A549 treated with Hydrocortisone at 1 μM for 4 hours (cell line): ENCODE data around the gene EPHA8. TPM values are rescaled to one million over a fixed set of nuclear protein-coding genes. Genes with fewer than 3 reads are reported as not detected.

Experiments used
- total RNA-seq: library from RNA; stranded (reverse); fragments of 200-300 nt; extraction: Qiagen RNA extraction; gene quantifications from 5 replicates; pipeline ENCODE4 v1.2.3, GENCODE V29; 2022

The EPHA8 gene
- total RNA-seq, result 0.02 to 0.03 TPM (median 0.03 TPM) in 4 of 5 replicates, not detected in the other

DNA sequence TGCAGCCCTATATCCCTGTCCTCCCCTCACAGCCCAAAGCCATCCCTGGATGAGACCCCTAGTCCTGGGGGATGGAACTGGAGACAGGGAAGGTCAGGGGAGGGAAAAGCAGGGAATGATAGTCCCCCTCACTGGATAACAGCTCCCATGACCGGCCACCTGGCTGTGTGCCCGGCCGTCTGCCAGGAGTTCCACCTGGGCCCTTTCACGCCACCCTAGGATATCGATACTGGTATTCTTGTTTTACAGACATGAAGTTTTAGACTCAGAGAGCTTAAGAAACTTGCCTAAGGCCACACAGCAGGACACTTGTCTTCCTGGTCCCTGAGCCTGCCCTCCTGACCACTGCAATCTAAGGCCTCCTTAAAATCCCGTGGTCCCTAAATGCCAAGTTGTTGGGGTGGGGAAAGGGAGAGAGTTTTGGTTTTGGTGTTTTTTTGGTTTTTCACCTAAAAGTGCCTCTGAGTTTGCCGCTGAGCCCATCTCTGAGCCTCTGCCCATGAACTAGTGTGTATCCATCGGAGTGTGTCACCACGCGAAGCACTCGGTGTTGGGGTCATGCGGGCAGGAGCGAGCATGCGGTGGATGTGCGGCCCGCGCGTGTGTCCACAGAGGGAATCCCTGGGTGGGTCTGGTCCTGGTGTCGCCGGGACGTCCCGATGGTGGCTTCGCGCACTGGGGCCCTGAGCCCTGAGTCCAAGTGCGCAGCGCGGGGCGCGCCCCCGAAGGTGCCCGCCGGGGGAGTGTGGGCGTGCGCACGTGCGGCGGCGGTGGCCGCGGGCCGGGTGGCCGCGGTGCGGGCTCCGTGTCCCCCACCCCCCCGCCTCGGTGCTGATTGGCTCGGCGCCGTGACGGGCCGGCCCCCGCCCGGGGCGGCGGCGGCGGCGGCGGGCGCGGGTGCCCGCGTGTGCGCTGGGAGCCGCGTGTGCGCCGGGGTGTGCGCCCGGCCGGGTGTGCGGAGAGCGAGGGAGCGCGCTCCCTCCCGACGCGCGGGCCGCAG lies at the start of gene EPHA8:
Gene EPHA8 (plus strand): TSS at position 906 of the 1,000 bp plus-strand sequence. CDS start 147 bp downstream, outside the sequence.

DNA sequence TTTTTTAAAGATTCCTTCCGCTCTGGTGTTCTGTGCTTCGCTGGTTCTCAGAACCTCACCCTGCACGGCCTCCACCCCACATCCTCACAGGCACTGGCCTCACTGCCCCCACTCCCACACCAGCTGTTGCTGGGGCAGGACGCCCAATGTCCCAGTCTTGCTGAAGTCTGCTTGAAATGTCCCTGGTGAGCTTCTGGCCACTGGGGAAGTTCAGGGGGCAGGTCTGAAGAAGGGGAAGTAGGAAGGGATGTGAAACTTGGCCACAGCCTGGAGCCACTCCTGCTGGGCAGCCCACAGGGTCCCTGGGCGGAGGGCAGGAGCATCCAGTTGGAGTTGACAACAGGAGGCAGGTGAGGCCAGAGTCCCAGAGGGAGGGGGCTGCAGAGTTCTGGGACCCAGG lies 73.1 kb downstream of the EPHA8 start, which contains the start of gene C1QA:
Gene C1QA (plus strand): TSS at position 276 of the 400 bp plus-strand sequence. CDS start 989 bp downstream, outside the sequence.

DNA sequence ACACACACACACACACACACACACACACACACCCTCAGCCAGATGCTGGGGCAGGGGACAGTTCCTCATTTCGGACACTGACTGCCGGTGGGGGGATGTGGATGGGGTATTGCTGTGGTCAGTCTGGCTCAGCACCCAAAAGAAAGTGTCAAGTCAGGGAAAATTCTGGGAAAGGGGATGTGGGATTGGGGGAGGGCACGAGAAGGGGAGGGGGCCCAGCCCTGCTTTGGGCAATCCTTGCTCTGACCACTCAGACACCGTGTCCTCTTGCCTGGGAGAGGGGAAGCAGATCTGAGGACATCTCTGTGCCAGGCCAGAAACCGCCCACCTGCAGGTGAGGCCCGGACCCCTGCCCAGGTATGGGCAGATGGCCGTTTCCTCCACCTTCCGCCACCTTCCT lies 80.1 kb downstream of the EPHA8 start, which contains the start of gene C1QC:
Gene C1QC (plus strand): TSS at position 253 of the 400 bp plus-strand sequence. CDS start 391 bp downstream, outside the sequence.

DNA sequence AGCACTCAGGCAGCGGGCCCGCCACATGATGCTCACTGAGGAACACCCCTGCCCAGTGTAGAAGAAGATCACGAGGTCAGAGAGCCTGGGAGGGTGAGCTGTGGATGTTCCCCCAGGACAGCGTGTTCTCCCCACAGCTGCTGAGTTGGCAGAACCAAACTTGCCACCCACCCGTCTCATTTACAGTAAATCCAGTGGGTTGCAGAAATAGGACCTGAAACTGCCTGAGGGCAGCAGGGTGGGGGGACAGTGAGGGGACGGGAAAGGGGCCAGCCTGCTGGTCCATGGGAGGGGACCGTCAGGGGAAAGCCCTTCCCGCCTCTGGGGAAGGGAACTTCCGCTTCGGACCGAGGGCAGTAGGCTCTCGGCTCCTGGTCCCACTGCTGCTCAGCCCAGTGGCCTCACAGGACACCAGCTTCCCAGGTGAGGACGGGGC lies 89.6 kb downstream of the EPHA8 start, which contains the start of gene C1QB:
Gene C1QB (plus strand): TSS at position 356 of the 436 bp plus-strand sequence. CDS start 6,227 bp downstream, outside the sequence.

Other genes with a start within 250 kb of the EPHA8 start
- gene ZBTB40, start 111.6 kb upstream of the EPHA8 start, total RNA-seq, result 4.7 to 5.7 TPM (median 4.8 TPM) in 5 replicates
- not detected in 5 replicates for gene C1QA, start 73.1 kb downstream of the EPHA8 start, total RNA-seq
- not detected in 5 replicates for gene C1QC, start 80.1 kb downstream of the EPHA8 start, total RNA-seq
- gene C1QB, start 89.7 kb downstream of the EPHA8 start, total RNA-seq, result not detected in 5 replicates
- gene EPHB2, start 147.3 kb downstream of the EPHA8 start, total RNA-seq, result 30.2 to 41.7 TPM (median 36.7 TPM) in 5 replicates